A549 (cell line): ENCODE data around the gene CTAGE4.
"Not testable (repeated sequence)": the region's sequence is repeated elsewhere in the genome, so short reads cannot be mapped to it uniquely, and the experiment has no call there.

Source experiments
- CBX2 ChIP-seq: fragments of 200-600 bp; sonication (generic); IDR thresholded peaks from 2 replicates; pipeline ENCODE4 v1.6.1; 2016; ENCODE audit warnings: low read depth, mild to moderate bottlenecking, borderline replicate concordance
- CEBPB ChIP-seq, 2 experiments: fragments of >200 bp in 1 of 2; sonication (Bioruptor Twin) in 1 of 2; formaldehyde crosslinking in 1 of 2; IDR thresholded peaks; 2 replicates each; pipeline ENCODE4 v1.6.1; 2012 to 2016
- CTCF ChIP-seq: fragments of >200 bp; sonication (Bioruptor Twin); formaldehyde crosslinking; IDR thresholded peaks from 3 replicates; pipeline ENCODE4 v1.5.1; 2016
- ELK1 ChIP-seq: fragments of 150-350 bp; IDR thresholded peaks from 2 replicates; pipeline ENCODE4 v1.6.1; 2014; ENCODE audit warnings: low read depth, mild to moderate bottlenecking, low read length
- EP300 ChIP-seq, 2 experiments: fragments of >200 bp; sonication (Bioruptor Twin); formaldehyde crosslinking; IDR thresholded peaks; 2 replicates in 1 of 2; 3 replicates in 1 of 2; pipeline ENCODE4 v1.6.1; 2016 to 2017
- ESRRA ChIP-seq: fragments of 150-350 bp; IDR thresholded peaks from 2 replicates; pipeline ENCODE4 v1.6.1; 2014; ENCODE audit warnings: mild to moderate bottlenecking, low read length, borderline replicate concordance
- JUN ChIP-seq, 2 experiments: fragments of >200 bp; sonication (Bioruptor Twin); formaldehyde crosslinking; IDR thresholded peaks; 2 replicates in 1 of 2; 3 replicates in 1 of 2; pipeline ENCODE4 v1.6.1; 2016 to 2017
- KDM1A ChIP-seq: fragments of 200-600 bp; sonication (generic); IDR thresholded peaks from 2 replicates; pipeline ENCODE4 v1.6.1; 2016; ENCODE audit warnings: low read depth, mild to moderate bottlenecking
- POLR2A ChIP-seq: IDR thresholded peaks from 2 replicates; pipeline ENCODE4 v1.6.1; 2012; ENCODE audit warnings: mild to moderate bottlenecking, low read length
- RCOR1 ChIP-seq: fragments of 150-350 bp; IDR thresholded peaks from 2 replicates; pipeline ENCODE4 v1.6.1; 2014; ENCODE audit warnings: antibody characterized with exemption, low read length, low read depth
- USF2 ChIP-seq: fragments of 450-650 bp; IDR thresholded peaks from 2 replicates; pipeline ENCODE4 v1.6.1; 2014; ENCODE audit warnings: antibody characterized with exemption
- TF ChIP-seq, protein P1 (sequence below): IDR thresholded peaks from 2 replicates; pipeline ENCODE4 v1.6.1; 2012

GRCh38 chr7:144183166-144183565 lies at the start of gene CTAGE4:
- TF ChIP-seq POLR2A; CTCF; ELK1; KDM1A; JUN (IDR thresholded peaks at IDR 0.05); ESRRA; CEBPB (IDR thresholded peaks at IDR 0.05); EP300 (IDR thresholded peaks at IDR 0.05); RCOR1; USF2; CBX2: not testable (repeated sequence)
- TF ChIP-seq, protein P1, sequence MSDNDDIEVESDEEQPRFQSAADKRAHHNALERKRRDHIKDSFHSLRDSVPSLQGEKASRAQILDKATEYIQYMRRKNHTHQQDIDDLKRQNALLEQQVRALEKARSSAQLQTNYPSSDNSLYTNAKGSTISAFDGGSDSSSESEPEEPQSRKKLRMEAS = not testable (repeated sequence)
